ENCODE results near the gene UNK. TPM values are rescaled to one million over a fixed set of nuclear protein-coding genes. Genes with fewer than 3 reads are reported as not detected.

The UNK gene
- total and polyA plus RNA-seq, 9 of the 15 experiments (the other 6 are each of a cell fraction or from before 2014, with no cell fraction given): 12.8 to 38.6 (median 24.8) TPM

DNA sequence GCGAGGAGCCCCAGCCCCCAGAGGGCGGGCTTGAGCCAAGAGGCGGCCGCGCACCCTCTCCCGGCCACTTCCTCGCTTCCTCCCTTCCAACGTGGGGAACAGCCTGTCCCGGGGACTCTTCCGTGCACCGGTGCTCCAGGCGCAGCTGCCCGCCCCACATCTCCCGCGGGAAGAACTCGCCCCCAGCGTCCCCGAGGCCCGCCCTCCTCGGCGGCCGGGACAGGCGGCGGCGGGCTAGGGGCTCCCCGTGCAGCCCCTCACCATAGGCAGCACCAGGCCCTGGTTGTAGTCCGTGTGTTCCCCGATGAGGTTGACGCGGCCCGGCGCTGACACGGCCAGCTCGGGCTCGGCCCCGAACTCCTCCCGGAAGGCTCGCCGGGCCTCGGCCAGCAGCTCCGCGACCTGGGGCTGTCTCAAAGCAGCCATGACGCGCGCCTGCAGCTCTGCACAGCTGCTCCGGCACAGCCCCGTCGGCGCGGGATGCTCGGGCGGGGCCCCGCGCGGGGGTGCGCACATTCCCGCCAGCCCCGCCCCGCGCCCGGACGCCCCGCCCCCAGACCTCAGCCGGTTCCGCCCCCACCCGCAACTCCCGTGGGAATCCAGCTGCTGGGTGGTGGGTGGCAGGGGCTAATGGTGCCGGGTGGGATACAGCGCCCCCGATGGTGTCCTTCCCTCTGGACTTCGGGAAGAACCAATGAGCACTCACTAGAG, 19.7 kb upstream of the UNK start, which contains the start of gene GALK1 (continued):
- TF ChIP-seq ZNF280A (IDR thresholded peaks at IDR 0.05; ENCODE audit: low read depth, partially characterized antibody) (no peak), ZNF778 (CRISPR knock-in tag; IDR thresholded peaks at IDR 0.05) (no peak), CC2D1A (IDR thresholded peaks at IDR 0.05) (no peak; the same call in 1 of the 2 replicates), ZNF263 (CRISPR knock-in tag; IDR thresholded peaks at IDR 0.05; ENCODE audit: borderline replicate concordance) (peak; percentile 89), ZKSCAN8 (CRISPR knock-in tag; IDR thresholded peaks at IDR 0.05) (no peak), SNAPC5 (CRISPR knock-in tag; IDR thresholded peaks at IDR 0.05) (no peak), HDAC3 (IDR thresholded peaks at IDR 0.05; ENCODE audit: borderline replicate concordance, partially characterized antibody) (no peak), ELK1 (CRISPR knock-in tag; IDR thresholded peaks at IDR 0.05) (no peak), SMARCE1 (IDR thresholded peaks at IDR 0.05) (no peak), STAT5B (CRISPR knock-in tag; IDR thresholded peaks at IDR 0.05) (no peak), ILK (tag; IDR thresholded peaks at IDR 0.05; ENCODE audit: borderline replicate concordance, low read depth) (no peak), RBM39 (optimal IDR thresholded peaks at IDR 0.05; ENCODE audit: low read depth, low read length) (no peak), SNIP1 (IDR thresholded peaks at IDR 0.05; ENCODE audit: low read depth) (no peak), U2AF1 (optimal IDR thresholded peaks at IDR 0.05; ENCODE audit: low read depth, low read length) (no peak), ELK3 (CRISPR knock-in tag; IDR thresholded peaks at IDR 0.05) (no peak), MTF1 (CRISPR knock-in tag; IDR thresholded peaks at IDR 0.05; ENCODE audit: borderline replicate concordance) (no peak), NFYB (IDR thresholded peaks at IDR 0.05; ENCODE audit: extremely low read depth, insufficient read length) (no peak), PCBP1 (IDR thresholded peaks at IDR 0.05; ENCODE audit: low read depth, low read length, poor library complexity, severe bottlenecking) (peak; percentile 72), ILF3 (IDR thresholded peaks at IDR 0.05; ENCODE audit: borderline replicate concordance) (no peak), FOXK1 (CRISPR knock-in tag; IDR thresholded peaks at IDR 0.05; ENCODE audit: borderline replicate concordance) (no peak), ZNF639 (CRISPR knock-in tag; conservative IDR thresholded peaks at IDR 0.05 in 1 of 2, IDR thresholded peaks at IDR 0.05 in 1 of 2) (0 out of 4 replicates have a peak, but pooled peaks of 1 of the 2 experiments have one; percentile 34)
